ENCODE data around the gene CHST8. TPM values are rescaled to one million over a fixed set of nuclear protein-coding genes. Genes with fewer than 3 reads are reported as not detected.

The CHST8 gene
- total RNA-seq, 1 experiment from 2014 or later = 33.5 TPM

GRCh38 chr19:33703438-33703750 lies 81.6 kb downstream of the CHST8 start:
- H3K4me1 Mint-ChIP-seq = peaks cover 27% of the 10 kb centered on the region
- H3K4me3 Mint-ChIP-seq = no peak overlapping the region
- ATAC-seq = no peak
- DNase-seq (ENCODE audit: low spot score) = no peak
- H3K36me3 Mint-ChIP-seq = no peaks in the 10 kb centered on the region
- H3K9me3 Mint-ChIP-seq = no peaks in the 10 kb centered on the region
- H3K27me3 Mint-ChIP-seq (ENCODE audit: low read depth) = no peaks in the 10 kb centered on the region
- CTCF ChIA-PET = interaction anchor here (0.9 to 3.3 kb wide), 2 partner anchors 273 to 287 kb away, joined by 3 to 10 read pairs; no protein-coding TSS in a partner anchor
- no peak overlapping the region for H3K27ac Mint-ChIP-seq
- TF ChIP-seq ATF1 (CRISPR knock-in tag; IDR thresholded peaks at IDR 0.05) = no peak
- no peak for TF ChIP-seq MXD4 (CRISPR knock-in tag; IDR thresholded peaks at IDR 0.05; ENCODE audit: borderline replicate concordance)
- TF ChIP-seq ZNF219 (CRISPR knock-in tag; IDR thresholded peaks at IDR 0.05; ENCODE audit: borderline replicate concordance) = no peak
- TF ChIP-seq, protein P1, sequence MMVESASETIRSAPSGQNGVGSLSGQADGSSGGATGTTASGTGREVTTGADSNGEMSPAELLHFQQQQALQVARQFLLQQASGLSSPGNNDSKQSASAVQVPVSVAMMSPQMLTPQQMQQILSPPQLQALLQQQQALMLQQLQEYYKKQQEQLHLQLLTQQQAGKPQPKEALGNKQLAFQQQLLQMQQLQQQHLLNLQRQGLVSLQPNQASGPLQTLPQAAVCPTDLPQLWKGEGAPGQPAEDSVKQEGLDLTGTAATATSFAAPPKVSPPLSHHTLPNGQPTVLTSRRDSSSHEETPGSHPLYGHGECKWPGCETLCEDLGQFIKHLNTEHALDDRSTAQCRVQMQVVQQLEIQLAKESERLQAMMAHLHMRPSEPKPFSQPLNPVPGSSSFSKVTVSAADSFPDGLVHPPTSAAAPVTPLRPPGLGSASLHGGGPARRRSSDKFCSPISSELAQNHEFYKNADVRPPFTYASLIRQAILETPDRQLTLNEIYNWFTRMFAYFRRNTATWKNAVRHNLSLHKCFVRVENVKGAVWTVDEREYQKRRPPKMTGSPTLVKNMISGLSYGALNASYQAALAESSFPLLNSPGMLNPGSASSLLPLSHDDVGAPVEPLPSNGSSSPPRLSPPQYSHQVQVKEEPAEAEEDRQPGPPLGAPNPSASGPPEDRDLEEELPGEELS (CRISPR knock-in tag; IDR thresholded peaks at IDR 0.05) = no peak
- TF ChIP-seq, protein P2, sequence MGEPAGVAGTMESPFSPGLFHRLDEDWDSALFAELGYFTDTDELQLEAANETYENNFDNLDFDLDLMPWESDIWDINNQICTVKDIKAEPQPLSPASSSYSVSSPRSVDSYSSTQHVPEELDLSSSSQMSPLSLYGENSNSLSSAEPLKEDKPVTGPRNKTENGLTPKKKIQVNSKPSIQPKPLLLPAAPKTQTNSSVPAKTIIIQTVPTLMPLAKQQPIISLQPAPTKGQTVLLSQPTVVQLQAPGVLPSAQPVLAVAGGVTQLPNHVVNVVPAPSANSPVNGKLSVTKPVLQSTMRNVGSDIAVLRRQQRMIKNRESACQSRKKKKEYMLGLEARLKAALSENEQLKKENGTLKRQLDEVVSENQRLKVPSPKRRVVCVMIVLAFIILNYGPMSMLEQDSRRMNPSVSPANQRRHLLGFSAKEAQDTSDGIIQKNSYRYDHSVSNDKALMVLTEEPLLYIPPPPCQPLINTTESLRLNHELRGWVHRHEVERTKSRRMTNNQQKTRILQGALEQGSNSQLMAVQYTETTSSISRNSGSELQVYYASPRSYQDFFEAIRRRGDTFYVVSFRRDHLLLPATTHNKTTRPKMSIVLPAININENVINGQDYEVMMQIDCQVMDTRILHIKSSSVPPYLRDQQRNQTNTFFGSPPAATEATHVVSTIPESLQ (CRISPR knock-in tag; IDR thresholded peaks at IDR 0.05) = no peak
- TF ChIP-seq, protein P3, sequence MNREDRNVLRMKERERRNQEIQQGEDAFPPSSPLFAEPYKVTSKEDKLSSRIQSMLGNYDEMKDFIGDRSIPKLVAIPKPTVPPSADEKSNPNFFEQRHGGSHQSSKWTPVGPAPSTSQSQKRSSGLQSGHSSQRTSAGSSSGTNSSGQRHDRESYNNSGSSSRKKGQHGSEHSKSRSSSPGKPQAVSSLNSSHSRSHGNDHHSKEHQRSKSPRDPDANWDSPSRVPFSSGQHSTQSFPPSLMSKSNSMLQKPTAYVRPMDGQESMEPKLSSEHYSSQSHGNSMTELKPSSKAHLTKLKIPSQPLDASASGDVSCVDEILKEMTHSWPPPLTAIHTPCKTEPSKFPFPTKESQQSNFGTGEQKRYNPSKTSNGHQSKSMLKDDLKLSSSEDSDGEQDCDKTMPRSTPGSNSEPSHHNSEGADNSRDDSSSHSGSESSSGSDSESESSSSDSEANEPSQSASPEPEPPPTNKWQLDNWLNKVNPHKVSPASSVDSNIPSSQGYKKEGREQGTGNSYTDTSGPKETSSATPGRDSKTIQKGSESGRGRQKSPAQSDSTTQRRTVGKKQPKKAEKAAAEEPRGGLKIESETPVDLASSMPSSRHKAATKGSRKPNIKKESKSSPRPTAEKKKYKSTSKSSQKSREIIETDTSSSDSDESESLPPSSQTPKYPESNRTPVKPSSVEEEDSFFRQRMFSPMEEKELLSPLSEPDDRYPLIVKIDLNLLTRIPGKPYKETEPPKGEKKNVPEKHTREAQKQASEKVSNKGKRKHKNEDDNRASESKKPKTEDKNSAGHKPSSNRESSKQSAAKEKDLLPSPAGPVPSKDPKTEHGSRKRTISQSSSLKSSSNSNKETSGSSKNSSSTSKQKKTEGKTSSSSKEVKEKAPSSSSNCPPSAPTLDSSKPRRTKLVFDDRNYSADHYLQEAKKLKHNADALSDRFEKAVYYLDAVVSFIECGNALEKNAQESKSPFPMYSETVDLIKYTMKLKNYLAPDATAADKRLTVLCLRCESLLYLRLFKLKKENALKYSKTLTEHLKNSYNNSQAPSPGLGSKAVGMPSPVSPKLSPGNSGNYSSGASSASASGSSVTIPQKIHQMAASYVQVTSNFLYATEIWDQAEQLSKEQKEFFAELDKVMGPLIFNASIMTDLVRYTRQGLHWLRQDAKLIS (CRISPR knock-in tag; IDR thresholded peaks at IDR 0.05; ENCODE audit: borderline replicate concordance) = no peak
- TF ChIP-seq NFYB (CRISPR knock-in tag; conservative IDR thresholded peaks at IDR 0.05; ENCODE audit: low read depth) = no peak
- no peak for TF ChIP-seq ZBTB21 (CRISPR knock-in tag; IDR thresholded peaks at IDR 0.05; ENCODE audit: borderline replicate concordance)
- no peak for TF ChIP-seq ZNF138 (CRISPR knock-in tag; conservative IDR thresholded peaks at IDR 0.05)
- TF ChIP-seq, protein P4, sequence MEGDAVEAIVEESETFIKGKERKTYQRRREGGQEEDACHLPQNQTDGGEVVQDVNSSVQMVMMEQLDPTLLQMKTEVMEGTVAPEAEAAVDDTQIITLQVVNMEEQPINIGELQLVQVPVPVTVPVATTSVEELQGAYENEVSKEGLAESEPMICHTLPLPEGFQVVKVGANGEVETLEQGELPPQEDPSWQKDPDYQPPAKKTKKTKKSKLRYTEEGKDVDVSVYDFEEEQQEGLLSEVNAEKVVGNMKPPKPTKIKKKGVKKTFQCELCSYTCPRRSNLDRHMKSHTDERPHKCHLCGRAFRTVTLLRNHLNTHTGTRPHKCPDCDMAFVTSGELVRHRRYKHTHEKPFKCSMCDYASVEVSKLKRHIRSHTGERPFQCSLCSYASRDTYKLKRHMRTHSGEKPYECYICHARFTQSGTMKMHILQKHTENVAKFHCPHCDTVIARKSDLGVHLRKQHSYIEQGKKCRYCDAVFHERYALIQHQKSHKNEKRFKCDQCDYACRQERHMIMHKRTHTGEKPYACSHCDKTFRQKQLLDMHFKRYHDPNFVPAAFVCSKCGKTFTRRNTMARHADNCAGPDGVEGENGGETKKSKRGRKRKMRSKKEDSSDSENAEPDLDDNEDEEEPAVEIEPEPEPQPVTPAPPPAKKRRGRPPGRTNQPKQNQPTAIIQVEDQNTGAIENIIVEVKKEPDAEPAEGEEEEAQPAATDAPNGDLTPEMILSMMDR (IDR thresholded peaks at IDR 0.05) = no peak
- no peak for TF ChIP-seq SOX15 (CRISPR knock-in tag; IDR thresholded peaks at IDR 0.05)
- no peak for TF ChIP-seq E2F1 (CRISPR knock-in tag; IDR thresholded peaks at IDR 0.05)
- TF ChIP-seq OVOL2 (CRISPR knock-in tag; IDR thresholded peaks at IDR 0.05; ENCODE audit: borderline replicate concordance) = no peak
- no peak for TF ChIP-seq ESRRA (CRISPR knock-in tag; IDR thresholded peaks at IDR 0.05; ENCODE audit: borderline replicate concordance)
- TF ChIP-seq GRHL2 (CRISPR knock-in tag; IDR thresholded peaks at IDR 0.05; ENCODE audit: insufficient replicate concordance, severe bottlenecking) = no peak
- TF ChIP-seq ZNF121 (CRISPR knock-in tag; IDR thresholded peaks at IDR 0.05) = no peak
- no peak for TF ChIP-seq TP53 (CRISPR knock-in tag; IDR thresholded peaks at IDR 0.05)
- TF ChIP-seq TCF7 (CRISPR knock-in tag; IDR thresholded peaks at IDR 0.05; ENCODE audit: low read depth) = no peak
- no peak for TF ChIP-seq HMGA2 (CRISPR knock-in tag; IDR thresholded peaks at IDR 0.05)
- POLR2A ChIA-PET = no interaction called here

Measured in WTC11 (cell line).